ENCODE results near the gene FZD7.

Gene FZD7

DNA sequence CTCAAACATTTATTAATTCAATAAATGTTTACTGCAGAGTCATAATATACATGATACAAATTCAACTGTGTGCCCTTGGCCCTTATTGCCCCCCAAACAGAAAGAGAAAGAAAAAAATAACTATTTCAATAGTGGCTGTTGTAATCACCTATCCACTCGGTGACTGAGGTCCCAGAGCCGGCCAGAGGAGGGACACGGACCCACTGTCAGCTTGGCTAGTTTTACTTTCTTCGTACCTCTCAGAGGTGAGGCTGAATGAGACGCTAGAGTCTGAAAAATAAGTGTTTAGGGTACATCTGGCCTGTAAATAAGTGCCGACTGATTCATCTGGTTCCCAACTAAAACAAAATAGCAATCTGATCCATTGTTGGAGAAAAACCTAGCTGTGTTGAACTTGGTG, 31.3 kb upstream of the FZD7 start:
- TF ChIP-seq, protein P1, sequence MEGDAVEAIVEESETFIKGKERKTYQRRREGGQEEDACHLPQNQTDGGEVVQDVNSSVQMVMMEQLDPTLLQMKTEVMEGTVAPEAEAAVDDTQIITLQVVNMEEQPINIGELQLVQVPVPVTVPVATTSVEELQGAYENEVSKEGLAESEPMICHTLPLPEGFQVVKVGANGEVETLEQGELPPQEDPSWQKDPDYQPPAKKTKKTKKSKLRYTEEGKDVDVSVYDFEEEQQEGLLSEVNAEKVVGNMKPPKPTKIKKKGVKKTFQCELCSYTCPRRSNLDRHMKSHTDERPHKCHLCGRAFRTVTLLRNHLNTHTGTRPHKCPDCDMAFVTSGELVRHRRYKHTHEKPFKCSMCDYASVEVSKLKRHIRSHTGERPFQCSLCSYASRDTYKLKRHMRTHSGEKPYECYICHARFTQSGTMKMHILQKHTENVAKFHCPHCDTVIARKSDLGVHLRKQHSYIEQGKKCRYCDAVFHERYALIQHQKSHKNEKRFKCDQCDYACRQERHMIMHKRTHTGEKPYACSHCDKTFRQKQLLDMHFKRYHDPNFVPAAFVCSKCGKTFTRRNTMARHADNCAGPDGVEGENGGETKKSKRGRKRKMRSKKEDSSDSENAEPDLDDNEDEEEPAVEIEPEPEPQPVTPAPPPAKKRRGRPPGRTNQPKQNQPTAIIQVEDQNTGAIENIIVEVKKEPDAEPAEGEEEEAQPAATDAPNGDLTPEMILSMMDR (IDR thresholded peaks at IDR 0.05; ENCODE audit: extremely low read depth, missing control alignments): no peak
- DNase-seq (ENCODE audit: low spot score): no peak

DNA sequence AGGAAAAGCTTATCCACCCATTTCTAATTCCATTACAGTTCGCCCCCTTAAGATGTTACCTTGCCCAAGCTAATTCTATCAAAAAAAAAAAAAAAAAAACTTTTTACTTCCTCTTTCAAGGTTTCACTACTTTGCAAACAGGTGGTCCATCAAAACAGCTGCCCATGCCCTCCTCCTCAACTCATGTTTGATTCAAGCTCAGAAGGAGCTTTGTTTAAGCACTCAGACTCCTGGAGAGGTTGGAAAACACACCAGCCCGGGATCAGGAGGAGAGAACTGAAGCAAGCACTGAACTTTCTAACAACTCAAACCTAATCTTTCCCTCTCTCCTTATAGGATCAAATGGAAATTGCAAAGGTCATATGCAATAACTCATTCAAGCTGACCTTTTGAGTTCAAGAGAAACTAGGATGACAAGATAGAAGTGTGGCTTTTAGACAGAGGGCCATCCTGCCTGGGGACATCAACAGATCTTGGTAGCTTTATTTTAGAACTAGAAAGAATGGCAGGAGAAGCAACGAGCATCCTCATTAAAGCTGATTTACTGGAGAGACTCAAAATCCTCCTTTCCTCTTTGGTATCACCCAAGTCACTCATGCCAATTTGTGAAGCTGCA, 28.3 kb upstream of the FZD7 start:
- TF ChIP-seq, protein P1 (IDR thresholded peaks at IDR 0.05; ENCODE audit: extremely low read depth, missing control alignments): no peak
- DNase-seq (ENCODE audit: low spot score): peak; percentile 50

DNA sequence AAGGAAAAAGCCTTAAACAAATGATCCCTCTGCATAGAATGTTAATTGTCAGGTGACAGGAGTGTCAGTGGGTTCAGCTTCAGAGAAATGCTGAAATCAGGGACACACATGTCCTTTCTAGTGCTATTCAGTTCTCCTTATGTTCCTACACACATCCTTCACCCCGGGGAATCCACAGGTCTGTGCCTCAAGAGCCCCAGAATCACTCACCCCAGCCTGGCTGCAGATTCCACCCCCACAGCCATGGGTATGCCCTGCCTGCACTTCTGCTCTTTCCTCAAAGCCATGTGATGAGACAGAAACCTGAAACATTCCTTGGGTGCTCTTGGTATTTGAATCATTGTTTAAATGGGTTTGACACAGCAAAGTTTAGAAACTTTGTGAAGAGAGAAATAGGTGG, 27.4 kb upstream of the FZD7 start:
- no peak for DNase-seq (ENCODE audit: low spot score)
- TF ChIP-seq, protein P1 (IDR thresholded peaks at IDR 0.05; ENCODE audit: extremely low read depth, missing control alignments): no peak

DNA sequence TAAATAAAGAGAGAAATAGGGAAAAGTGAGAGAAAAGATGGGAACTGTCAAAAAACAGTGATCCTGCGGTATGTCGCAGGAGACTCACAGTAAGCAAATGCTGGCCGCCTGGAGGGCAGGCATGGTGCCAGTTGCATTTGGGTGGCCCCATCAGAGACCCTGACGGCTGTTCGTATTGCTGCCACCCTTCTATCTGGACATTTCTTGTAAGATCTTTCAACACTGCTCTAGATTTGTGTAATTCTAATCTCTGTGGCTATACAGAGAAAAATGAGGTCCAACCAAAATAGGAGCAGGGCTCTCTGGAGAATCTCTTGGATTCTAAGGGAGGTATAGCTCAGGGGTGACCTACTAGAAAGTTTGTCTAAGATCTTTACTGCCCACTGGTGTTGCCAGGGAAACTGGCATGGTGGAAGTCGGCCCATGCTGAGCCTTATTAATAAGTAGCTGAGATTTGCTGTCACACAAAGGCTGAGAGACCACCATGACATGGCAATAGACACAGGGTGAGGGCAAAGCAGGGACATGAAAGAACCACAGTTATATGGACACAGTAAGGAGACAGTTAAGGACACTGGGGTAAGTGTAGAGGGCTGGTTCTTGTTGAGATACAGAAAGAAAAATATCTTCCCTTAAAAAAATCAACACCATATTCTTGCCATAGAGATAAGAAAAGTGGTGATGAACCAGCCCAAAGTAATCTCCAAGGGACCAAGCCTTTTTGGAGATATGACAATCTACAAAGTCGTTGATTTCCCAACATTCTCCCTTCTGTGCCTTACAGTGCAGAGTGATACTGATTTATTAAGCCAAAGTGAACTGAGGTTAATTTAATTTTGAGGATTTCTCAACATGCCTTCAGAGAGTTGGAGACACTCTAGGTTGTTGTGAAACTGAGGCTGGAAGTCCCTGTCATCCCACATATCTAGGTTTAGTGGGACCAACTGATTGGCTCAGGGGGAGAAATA, 26.4 kb upstream of the FZD7 start:
- TF ChIP-seq, protein P1 (IDR thresholded peaks at IDR 0.05; ENCODE audit: extremely low read depth, missing control alignments): no peak
- DNase-seq (ENCODE audit: low spot score): no peak

DNA sequence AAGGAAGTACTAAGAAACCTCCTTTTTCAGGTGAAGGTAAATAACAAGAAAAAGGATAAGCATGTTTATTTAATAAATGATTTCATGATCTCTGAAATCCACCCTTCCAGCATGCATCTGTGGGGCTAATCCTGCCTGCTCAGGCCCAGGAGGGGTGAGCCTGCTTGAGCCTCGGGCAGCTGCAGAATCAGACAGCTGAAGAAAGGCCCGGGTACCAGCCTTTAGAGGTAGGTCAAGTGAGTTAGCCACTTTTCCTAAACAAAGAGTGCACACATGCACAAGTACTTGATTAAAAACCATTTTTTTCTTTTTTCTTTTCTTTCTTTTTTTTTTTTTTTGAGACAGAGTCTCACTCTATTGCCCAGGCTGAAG, 25.7 kb upstream of the FZD7 start:
- TF ChIP-seq, protein P1 (IDR thresholded peaks at IDR 0.05; ENCODE audit: extremely low read depth, missing control alignments): no peak
- no peak for DNase-seq (ENCODE audit: low spot score)

DNA sequence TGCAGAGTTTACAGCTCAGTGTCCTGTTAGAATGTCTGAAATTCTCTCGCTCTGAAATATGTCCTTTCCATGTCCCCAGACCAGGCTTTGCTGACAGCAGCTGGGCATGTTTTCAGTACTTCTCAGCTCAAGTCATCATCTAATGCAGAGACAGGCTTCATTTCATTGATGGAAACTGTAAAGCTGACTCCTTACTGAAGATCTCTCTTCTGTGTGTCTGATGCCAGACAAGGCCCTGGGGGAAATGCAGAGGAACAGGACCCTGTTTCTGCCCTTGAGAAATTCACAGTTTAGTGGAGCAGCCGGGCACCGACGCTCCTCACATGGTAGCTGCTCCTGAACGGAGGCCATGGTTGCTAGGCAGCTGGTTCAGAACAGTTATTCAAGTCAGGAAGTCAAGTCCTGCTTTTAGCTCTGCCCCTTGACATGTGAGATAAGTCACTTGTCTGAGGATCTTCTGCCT, 24.6 kb upstream of the FZD7 start:
- TF ChIP-seq, protein P1 (IDR thresholded peaks at IDR 0.05; ENCODE audit: extremely low read depth, missing control alignments): no peak
- DNase-seq (ENCODE audit: low spot score): no peak

DNA sequence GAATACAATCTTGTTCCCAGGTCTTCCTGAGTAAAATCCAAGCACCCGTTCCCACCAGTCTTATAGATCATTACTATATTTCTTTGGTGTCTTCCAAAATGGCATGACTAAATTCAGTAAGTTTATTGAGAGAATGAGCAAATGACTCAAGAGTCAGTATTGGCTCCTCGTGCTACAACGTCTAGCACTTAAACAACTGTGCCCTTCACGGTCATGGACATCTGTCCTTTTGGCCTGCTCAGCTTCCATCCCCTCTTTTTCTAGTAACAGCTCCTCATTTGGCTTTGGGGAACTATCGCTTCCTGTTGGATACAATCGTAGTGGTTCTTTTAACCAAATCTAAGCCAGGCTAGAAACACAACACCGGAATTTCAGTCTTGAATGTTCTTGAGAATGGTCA, 24.1 kb upstream of the FZD7 start:
- TF ChIP-seq, protein P1 (IDR thresholded peaks at IDR 0.05; ENCODE audit: extremely low read depth, missing control alignments): no peak

More for the DNA sequence above, 24.1 kb upstream of the FZD7 start:
- DNase-seq (ENCODE audit: low spot score): no peak
